Caco-2 (cell line): ENCODE results near the gene ZNF709. TPM values are rescaled to one million over a fixed set of nuclear protein-coding genes. Genes with fewer than 3 reads are reported as not detected.
"Not testable (repeated sequence)": the region's sequence is repeated elsewhere in the genome, so short reads cannot be mapped to it uniquely, and the experiment has no call there.

ENCODE experiments used
- BruUV-seq: library from RNA; stranded (reverse); fragments of 400-500 nt; replicated peaks from 2 replicates; lab custom pipeline; 2021; lab: Mats Ljungman, UMichigan
- CTCF ChIA-PET: fragments of 300-600 bp; sonication (Branson Sonifier 250); formaldehyde crosslinking; loops from one replicate; lab custom pipeline; 2022; ENCODE audit warnings: antibody characterized with exemption; lab: Charles Lee
- POLR2A ChIA-PET: fragments of 300-600 bp; sonication (Branson Sonifier 250); formaldehyde crosslinking; loops from one replicate; lab custom pipeline; 2022; ENCODE audit warnings: antibody characterized with exemption; lab: Charles Lee
- DNase-seq, 2 experiments: peaks; one replicate each; pipeline versions ENCODE4 v3.0.0 to v3.0.0-alpha.2; 2020 to 2022
- H3K27me3 ChIP-seq: replicated peaks from 2 replicates; pipeline ENCODE4 v1.6.0; 2011; ENCODE audit warnings: low read length; ENCODE audit not compliant: control insufficient read depth, insufficient read depth
- H3K36me3 ChIP-seq: 2 replicates; pipeline ENCODE4 v1.5.1; 2011; ENCODE audit warnings: low read length; ENCODE audit not compliant: control insufficient read depth, insufficient read depth
- H3K4me1 ChIP-seq: fragments of 250-450 bp; sonication (Bioruptor Pico); 2 replicates; pipeline ENCODE4 v1.5.1; 2020; ENCODE audit warnings: mild to moderate bottlenecking
- H3K4me3 ChIP-seq: 2 replicates; pipeline ENCODE4 v1.5.1; 2011; ENCODE audit warnings: low read depth, mild to moderate bottlenecking, control low read depth, low read length
- H3K9me3 ChIP-seq: fragments of 250-450 bp; sonication (Bioruptor Pico); 2 replicates; pipeline ENCODE4 v1.5.1; 2020; ENCODE audit warnings: mild to moderate bottlenecking, moderate library complexity
- H3K27ac Mint-ChIP-seq: one replicate; pipeline ENCODE4 v1.8.0; 2022; ENCODE audit warnings: mixed read lengths; ENCODE audit not compliant: unreplicated experiment
- H3K27me3 Mint-ChIP-seq: one replicate; pipeline ENCODE4 v1.8.0; 2022; ENCODE audit warnings: mixed read lengths; ENCODE audit not compliant: insufficient read depth, unreplicated experiment
- H3K36me3 Mint-ChIP-seq: one replicate; pipeline ENCODE4 v1.8.0; 2022; ENCODE audit warnings: mild to moderate bottlenecking, mixed read lengths; ENCODE audit not compliant: insufficient read depth, unreplicated experiment
- H3K4me1 Mint-ChIP-seq: one replicate; pipeline ENCODE4 v1.8.0; 2022; ENCODE audit warnings: low read depth, mixed read lengths; ENCODE audit not compliant: unreplicated experiment
- H3K4me3 Mint-ChIP-seq: one replicate; pipeline ENCODE4 v1.8.0; 2022; ENCODE audit warnings: mild to moderate bottlenecking, moderate library complexity, mixed read lengths; ENCODE audit not compliant: unreplicated experiment
- H3K9me3 Mint-ChIP-seq: one replicate; pipeline ENCODE4 v1.8.0; 2022; ENCODE audit warnings: mixed read lengths; ENCODE audit not compliant: unreplicated experiment
- intact Hi-C: fragments of 100-400 bp; cut with micrococcal nuclease; formaldehyde crosslinking; loops from one replicate; pipeline ENCODE4 v1.10.0; 2022; ENCODE audit not compliant: unreplicated experiment
- total RNA-seq: library from RNA; stranded (reverse); gene quantifications from 2 replicates; pipeline ENCODE4 v1.2.3, GENCODE V29; 2022
- TF ChIP-seq, protein P1 (sequence below), 2 experiments: fragments of 200-600 bp in 1 of 2; IDR thresholded peaks; 1 replicate in 1 of 2; 2 replicates in 1 of 2; pipeline versions ENCODE4 v1.5.1 to v1.8.0; 2011 to 2022; ENCODE audit warnings: antibody characterized with exemption in 1 of 2, control low read depth in 1 of 2, inconsistent platforms in 1 of 2, low read depth in 1 of 2, low read length in 1 of 2, mild to moderate bottlenecking in 1 of 2, moderate library complexity in 1 of 2; ENCODE audit not compliant: insufficient read depth in 1 of 2, severe bottlenecking in 1 of 2, unreplicated experiment in 1 of 2

Gene ZNF709
- total RNA-seq, 1 experiment from 2014 or later, result 1.7 TPM

DNA sequence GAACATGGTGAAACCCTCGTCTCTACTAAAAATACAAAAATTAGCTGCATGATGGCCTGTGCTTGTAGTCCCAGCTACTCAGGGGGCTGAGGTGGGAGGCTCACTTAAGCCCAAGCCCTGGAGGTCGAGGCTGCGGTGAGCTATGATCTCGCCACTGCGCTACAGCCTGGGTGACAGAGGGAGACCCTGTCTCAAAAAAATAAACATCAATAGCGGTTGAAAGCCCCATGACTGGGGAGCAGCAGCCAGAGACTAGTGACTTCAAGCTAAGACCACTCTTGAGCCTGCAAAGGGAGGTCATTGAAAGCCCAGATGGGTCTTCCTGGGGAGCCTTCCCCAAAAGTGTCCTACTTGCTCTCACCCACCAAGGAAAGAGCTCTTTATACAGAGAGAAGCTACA lies 11.9 kb upstream of the ZNF709 start:
- peak overlapping the region; percentile 84 for H3K4me3 Mint-ChIP-seq
- CTCF ChIA-PET, result no interaction called here

GRCh38 chr19:12495002-12495802 lies 10.6 kb upstream of the ZNF709 start:
- Histone ChIP-seq H3K4me3 (peak overlapping the region; percentile 70), H3K4me1 (no peaks in the 10 kb centered on the region), H3K9me3 (peaks cover 6% of the 10 kb centered on the region), H3K27me3 (no peaks in the 10 kb centered on the region; the same call in 1 of the 2 replicates), H3K36me3 (no peaks in the 10 kb centered on the region)
- Mint-ChIP-seq H3K4me1 (no peaks in the 10 kb centered on the region), H3K9me3 (no peaks in the 10 kb centered on the region), H3K27me3 (no peaks in the 10 kb centered on the region), H3K36me3 (peaks cover 9% of the 10 kb centered on the region), H3K27ac (peak overlapping the region; percentile 95), H3K4me3 (peak overlapping the region; percentile 84)
- intact Hi-C loops, result loop anchor here (1.0 kb wide), 2 partner anchors 54 to 56 kb away; partner anchors contain the start of genes ZNF443 and ZNF564
- TF ChIP-seq, protein P1, sequence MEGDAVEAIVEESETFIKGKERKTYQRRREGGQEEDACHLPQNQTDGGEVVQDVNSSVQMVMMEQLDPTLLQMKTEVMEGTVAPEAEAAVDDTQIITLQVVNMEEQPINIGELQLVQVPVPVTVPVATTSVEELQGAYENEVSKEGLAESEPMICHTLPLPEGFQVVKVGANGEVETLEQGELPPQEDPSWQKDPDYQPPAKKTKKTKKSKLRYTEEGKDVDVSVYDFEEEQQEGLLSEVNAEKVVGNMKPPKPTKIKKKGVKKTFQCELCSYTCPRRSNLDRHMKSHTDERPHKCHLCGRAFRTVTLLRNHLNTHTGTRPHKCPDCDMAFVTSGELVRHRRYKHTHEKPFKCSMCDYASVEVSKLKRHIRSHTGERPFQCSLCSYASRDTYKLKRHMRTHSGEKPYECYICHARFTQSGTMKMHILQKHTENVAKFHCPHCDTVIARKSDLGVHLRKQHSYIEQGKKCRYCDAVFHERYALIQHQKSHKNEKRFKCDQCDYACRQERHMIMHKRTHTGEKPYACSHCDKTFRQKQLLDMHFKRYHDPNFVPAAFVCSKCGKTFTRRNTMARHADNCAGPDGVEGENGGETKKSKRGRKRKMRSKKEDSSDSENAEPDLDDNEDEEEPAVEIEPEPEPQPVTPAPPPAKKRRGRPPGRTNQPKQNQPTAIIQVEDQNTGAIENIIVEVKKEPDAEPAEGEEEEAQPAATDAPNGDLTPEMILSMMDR (IDR thresholded peaks at IDR 0.05; ENCODE audit: insufficient read depth in 1 of 2, low read depth in 1 of 2, low read length in 1 of 2, severe bottlenecking in 1 of 2, unreplicated experiment in 1 of 2), result peak; percentile 23 to 69
- ChIA-PET CTCF (interaction anchor here (0.5 to 1.0 kb wide), 3 partner anchors 36 to 130 kb away, joined by 4 read pairs; partner anchors contain the start of genes ZNF442 and ZNF799), POLR2A (interaction anchor here (0.5 to 1.8 kb wide), 12 partner anchors 11 to 332 kb away, joined by 3 to 14 read pairs (median 4); partner anchors contain the start of genes ZNF136, ZNF44, ZNF443 and ZNF490)
- BruUV-seq, result no TSS peak
- peak; percentile 96 for DNase-seq

More for the DNA sequence above, 11.9 kb upstream of the ZNF709 start:
- no peaks in the 10 kb centered on the region; the same call in 1 of the 2 replicates for H3K27me3 ChIP-seq
- no peak for DNase-seq
- peaks cover 6% of the 10 kb centered on the region for H3K9me3 ChIP-seq
- H3K27ac Mint-ChIP-seq, result no peak overlapping the region
- POLR2A ChIA-PET, result interaction anchor here (0.5 to 1.8 kb wide), 4 partner anchors 54 to 1451 kb away, joined by 4 to 17 read pairs (median 11); partner anchors contain the start of genes ZNF490, ZNF563, ZNF564 and ZNF791
- H3K4me3 ChIP-seq, result no peak overlapping the region
- no peaks in the 10 kb centered on the region for H3K9me3 Mint-ChIP-seq
- intact Hi-C loops, result no loop called here
- H3K36me3 Mint-ChIP-seq, result peaks cover 9% of the 10 kb centered on the region
- H3K36me3 ChIP-seq, result no peaks in the 10 kb centered on the region
- H3K4me1 Mint-ChIP-seq, result no peaks in the 10 kb centered on the region
- TF ChIP-seq, protein P1 (IDR thresholded peaks at IDR 0.05; ENCODE audit: insufficient read depth in 1 of 2, low read depth in 1 of 2, low read length in 1 of 2, severe bottlenecking in 1 of 2, unreplicated experiment in 1 of 2), result no peak
- BruUV-seq, result no TSS peak
- no peaks in the 10 kb centered on the region for H3K27me3 Mint-ChIP-seq
- H3K4me1 ChIP-seq, result no peaks in the 10 kb centered on the region

- POLR2A ChIA-PET, result interaction anchor here (0.5 to 1.8 kb wide), 9 partner anchors 10 to 200 kb away, joined by 3 to 14 read pairs (median 4); partner anchors contain the start of genes ZNF44, ZNF443, ZNF490 and ZNF563
Observed at GRCh38 chr19:12494260-12494860, 9.7 kb upstream of the ZNF709 start.

GRCh38 chr19:12486265-12486783 lies 1.7 kb upstream of the ZNF709 start:
- CTCF ChIA-PET, POLR2A ChIA-PET: not testable (repeated sequence)

More at GRCh38 chr19:12494260-12494860, 9.7 kb upstream of the ZNF709 start:
- Mint-ChIP-seq H3K27ac (no peak overlapping the region), H3K27me3 (no peaks in the 10 kb centered on the region), H3K9me3 (no peaks in the 10 kb centered on the region), H3K4me1 (no peaks in the 10 kb centered on the region), H3K36me3 (peaks cover 9% of the 10 kb centered on the region), H3K4me3 (peak overlapping the region; percentile 84)
- no peaks in the 10 kb centered on the region for H3K36me3 ChIP-seq
- H3K4me1 ChIP-seq, result no peaks in the 10 kb centered on the region
- CTCF ChIA-PET, result interaction anchor here (0.5 to 1.0 kb wide), 2 partner anchors 36 to 93 kb away, joined by 4 read pairs; partner anchors contain the start of gene ZNF799
- no peaks in the 10 kb centered on the region; the same call in 1 of the 2 replicates for H3K27me3 ChIP-seq
- H3K9me3 ChIP-seq, result peaks cover 6% of the 10 kb centered on the region
- TF ChIP-seq, protein P1 (IDR thresholded peaks at IDR 0.05; ENCODE audit: insufficient read depth in 1 of 2, low read depth in 1 of 2, low read length in 1 of 2, severe bottlenecking in 1 of 2, unreplicated experiment in 1 of 2), result no peak
- H3K4me3 ChIP-seq, result no peak overlapping the region; the same call in 1 of the 2 replicates
- DNase-seq, result no peak
- BruUV-seq, result no TSS peak
- intact Hi-C loops, result no loop called here

More at GRCh38 chr19:12486265-12486783, 1.7 kb upstream of the ZNF709 start:
- peaks cover 12% of the 10 kb centered on the region for H3K9me3 Mint-ChIP-seq
- H3K27ac Mint-ChIP-seq, H3K9me3 ChIP-seq, H3K36me3 Mint-ChIP-seq, intact Hi-C loops, H3K4me1 ChIP-seq, H3K4me3 ChIP-seq, H3K36me3 ChIP-seq, H3K4me1 Mint-ChIP-seq, BruUV-seq, DNase-seq, H3K27me3 ChIP-seq, H3K4me3 Mint-ChIP-seq, H3K27me3 Mint-ChIP-seq: not testable (repeated sequence)
